Right kidney (tissue), 1 donor: ENCODE results near the gene ZNF506.
"Not testable (repeated sequence)": the region's sequence is repeated elsewhere in the genome, so short reads cannot be mapped to it uniquely, and the experiment has no call there.

Source experiments
- DNase-seq: peaks from one replicate; pipeline ENCODE4 v3.0.0-alpha.2; 2016

Gene ZNF506

DNA sequence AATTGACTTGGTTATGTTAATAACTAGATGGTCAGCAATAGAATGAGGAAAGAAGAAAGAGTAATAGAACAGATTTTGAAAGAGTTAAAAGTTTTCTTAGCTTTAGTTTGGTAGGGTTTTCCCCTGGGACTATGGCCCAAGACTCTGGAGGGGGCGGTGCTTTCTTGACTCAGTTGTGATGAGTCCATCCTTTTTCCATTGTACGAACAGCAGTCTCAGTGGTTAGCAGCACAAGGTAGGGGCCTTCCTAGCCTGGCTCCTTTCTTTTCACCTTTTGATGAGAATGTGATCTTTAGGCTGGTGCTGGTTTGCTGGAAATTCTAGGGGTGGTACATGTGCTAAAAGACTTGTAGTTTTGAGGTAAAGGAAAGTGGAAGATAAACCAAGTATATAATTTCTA is 38.8 kb downstream of the ZNF506 start:
- no peak for DNase-seq

DNA sequence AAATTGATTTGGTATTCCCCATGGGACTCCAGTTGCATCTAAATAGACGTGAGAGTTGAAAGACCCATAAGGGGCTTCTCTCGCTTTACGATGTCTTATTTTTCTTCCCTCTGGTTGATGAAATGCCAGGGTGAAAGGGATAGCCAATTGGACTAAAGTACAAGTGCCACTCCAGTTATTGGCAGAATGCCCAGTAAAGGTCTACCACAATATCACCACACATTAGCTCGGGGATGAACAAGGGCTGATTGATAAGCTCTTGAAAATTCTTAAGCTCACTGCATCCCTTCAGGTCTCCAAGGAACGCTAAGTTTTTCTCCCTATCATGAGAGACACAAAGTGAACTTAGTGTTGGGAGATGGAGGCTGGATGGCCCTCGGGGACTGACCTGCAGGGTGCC is 39.8 kb downstream of the ZNF506 start:
- not testable (repeated sequence) for DNase-seq

DNA sequence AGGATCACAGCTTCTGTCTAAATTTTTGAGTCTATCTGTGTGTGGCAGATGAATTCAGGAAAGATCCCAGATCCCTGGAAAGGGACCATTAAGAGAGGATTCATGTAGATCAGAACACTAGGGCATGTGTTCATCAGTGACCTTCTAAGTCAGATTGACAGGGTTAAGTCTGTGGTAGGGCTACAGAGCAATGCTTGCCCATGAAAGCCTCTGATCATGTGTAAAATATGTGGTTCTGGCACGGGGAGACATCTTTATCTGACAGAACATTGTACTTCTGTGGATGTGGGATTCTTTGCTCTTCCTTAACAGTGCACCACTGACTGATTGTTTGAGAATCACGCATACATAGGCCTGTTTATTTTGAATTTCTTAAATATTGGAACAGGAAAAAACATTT is 42.9 kb downstream of the ZNF506 start:
- DNase-seq = no peak

DNA sequence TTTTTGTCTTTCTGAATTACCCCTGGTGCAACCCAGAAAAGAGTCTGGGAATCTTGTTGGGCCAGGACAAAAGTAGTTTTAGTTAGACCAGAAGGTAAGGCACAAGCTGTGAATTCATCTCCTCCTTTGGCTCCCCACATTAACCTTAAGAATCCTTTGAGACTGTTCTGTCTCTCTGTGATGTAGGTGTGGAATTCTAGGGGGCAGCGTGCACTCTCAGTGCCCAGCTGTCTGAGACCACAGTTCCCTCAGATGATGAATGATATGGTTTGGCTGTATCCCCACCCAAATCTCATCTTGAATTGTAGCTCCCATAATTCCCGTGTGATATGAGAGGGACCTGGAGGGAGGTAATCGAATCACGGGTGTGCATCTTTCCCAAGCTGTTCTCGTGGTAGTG is 43.9 kb downstream of the ZNF506 start:
- no peak for DNase-seq

GRCh38 chr19:19776206-19777008 is 45.1 kb downstream of the ZNF506 start:
- peak; percentile 89 for DNase-seq

DNA sequence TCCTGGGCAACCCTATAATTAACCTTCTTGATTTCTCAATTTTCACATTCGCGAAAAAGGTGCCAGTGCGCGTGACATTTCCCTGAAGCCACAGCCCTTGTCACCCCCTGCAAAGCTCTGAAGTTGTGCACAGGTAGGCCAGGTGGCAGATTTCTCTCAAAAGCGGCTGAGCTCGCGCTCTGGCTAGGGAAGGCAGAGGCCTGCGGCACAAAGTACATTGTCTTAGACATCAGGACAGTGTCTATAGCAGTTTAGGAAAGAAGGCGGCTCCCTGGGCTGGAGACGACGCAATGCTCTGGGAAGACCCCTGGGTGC is 45.7 kb downstream of the ZNF506 start:
- DNase-seq = no peak

- DNase-seq = no peak
Measured at GRCh38 chr19:19774354-19775033, 47.1 kb downstream of the ZNF506 start.

DNA sequence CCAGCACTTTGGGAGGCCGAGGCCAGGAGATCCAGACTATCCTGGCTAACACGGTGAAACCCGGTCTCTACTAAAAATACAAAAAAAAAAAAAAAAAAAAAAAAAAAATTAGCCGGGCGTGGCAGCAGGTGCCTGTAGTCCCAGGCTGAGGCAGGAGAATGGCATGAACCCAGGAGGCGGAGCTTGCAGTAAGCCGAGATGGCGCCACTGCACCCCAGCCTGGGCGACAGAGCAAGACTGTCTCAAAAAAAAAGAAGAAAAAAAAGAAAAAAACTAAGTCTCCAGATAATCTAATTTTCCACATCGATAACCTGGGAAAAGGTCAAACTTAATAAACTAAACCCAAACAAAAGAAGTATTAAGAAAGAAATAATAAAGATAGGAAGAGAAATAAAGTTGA is 49.6 kb downstream of the ZNF506 start:
- not testable (repeated sequence) for DNase-seq

GRCh38 chr19:19769971-19770370 is 51.6 kb downstream of the ZNF506 start:
- DNase-seq = not testable (repeated sequence)

DNA sequence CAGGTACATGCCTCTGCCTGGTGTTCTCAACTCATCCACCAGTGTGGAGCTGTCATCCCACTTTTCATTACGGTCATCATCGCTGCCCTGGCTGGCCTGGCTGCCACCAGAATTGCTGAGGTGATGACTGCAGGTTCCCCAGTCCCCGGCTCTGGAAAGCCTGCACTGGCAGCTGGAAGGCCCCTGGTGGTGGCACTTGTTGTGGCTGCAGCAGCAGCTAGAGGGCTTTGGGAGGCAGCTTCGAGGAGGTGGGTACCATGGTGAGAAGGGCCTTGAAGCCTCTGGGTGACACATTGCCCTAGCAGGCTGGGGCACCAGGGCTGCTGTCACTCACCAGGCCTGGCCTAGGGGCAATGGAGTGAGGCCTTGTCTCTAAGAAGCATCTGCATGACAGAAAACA is 63.4 kb downstream of the ZNF506 start:
- no peak for DNase-seq

GRCh38 chr19:19752760-19753403 is 68.7 kb downstream of the ZNF506 start:
- no peak for DNase-seq

DNA sequence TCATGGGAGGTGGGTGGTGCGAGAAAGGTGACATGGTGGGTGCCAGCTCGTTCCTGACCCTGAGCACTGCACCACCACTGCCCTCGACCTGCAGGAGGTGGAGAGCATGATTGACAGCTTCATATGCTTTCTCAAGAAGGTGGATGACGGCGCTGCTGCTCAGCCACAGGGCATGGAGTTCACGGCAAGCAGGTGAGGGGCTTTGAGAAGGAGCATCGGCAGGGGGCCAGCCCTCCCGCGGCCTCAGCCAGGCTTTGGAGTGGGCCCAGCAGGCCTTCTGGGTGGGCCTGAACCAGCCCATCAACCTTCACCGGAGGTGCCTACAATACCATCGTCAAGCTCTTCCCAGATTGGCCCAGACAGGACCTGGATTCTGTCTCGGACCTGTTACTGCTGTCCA is 69.7 kb downstream of the ZNF506 start:
- no peak for DNase-seq

- no peak for DNase-seq
Measured at GRCh38 chr19:19750842-19751790, 70.4 kb downstream of the ZNF506 start.

- DNase-seq = no peak
Measured at GRCh38 chr19:19749908-19750841, 71.4 kb downstream of the ZNF506 start.

DNA sequence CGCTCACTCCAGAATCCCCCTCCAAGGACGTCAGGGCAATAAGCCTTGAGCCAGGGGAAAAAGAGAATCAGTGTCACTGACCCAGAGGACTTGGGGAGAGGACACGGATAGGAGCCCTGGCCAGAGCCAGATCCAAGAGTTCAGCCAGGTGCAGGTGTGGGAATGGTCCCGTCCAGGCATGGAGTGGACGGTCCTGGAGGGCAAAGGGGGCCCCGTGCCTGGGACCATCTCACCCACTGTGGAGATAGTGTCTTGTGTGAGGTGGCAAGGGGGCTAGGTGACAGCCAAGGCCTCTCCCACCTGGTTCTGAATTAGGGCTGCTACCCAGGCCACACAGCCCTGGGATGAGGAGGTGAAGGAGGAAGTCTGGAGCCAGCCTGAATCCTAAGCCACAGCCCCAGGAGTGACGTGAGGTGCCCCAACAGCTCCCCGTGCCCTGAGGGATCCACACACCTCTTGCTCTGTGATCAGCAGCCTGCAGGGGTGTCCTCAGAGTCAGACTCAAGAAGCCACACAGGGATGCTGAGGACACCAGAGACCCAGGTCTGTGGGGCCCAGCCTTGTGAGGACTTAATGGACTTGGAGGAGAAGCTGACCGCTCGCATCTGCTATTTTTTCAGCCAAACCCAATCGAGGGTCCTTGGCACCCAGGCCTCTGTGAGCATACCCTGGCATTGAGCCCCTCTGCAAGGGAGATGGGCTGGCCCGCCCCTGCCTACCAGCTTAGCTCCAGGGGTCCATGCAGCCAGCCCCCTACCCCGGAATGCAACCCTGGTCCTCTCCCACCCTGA is 72.2 kb downstream of the ZNF506 start:
- no peak for DNase-seq

DNA sequence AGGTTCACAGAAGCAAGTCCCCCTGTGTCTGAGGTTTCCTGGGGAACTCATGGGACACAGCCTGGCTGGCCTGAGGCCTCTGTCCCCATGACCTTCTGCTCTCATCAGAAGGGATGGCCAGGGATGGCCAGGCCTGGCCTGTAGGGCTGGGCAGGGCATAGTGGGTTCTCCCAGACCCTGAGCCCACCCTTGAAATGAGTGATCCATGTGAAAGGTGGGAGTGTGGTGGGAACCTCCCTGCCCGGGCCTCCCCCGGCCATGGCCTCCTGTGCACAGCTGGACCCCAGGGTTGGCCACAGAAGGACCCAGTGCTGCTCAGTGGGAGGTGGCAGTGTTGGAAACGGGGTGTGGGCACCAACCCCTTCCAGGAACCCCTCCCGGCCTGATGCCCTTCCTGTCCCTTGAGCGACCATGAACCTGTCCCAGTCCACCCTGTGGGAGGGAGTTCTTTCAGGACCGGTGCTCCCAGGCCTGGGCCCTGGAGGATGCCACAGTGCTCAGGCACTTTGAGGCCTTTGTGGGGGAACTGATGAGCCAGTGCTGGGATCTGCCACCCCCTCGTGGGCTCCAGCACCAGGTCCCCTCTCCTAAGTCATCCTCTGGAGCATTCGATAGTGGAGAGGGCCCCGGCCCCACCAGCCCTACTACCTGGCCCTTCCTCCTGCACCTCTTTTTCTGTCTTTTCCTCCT is 73.2 kb downstream of the ZNF506 start:
- no peak for DNase-seq

DNA sequence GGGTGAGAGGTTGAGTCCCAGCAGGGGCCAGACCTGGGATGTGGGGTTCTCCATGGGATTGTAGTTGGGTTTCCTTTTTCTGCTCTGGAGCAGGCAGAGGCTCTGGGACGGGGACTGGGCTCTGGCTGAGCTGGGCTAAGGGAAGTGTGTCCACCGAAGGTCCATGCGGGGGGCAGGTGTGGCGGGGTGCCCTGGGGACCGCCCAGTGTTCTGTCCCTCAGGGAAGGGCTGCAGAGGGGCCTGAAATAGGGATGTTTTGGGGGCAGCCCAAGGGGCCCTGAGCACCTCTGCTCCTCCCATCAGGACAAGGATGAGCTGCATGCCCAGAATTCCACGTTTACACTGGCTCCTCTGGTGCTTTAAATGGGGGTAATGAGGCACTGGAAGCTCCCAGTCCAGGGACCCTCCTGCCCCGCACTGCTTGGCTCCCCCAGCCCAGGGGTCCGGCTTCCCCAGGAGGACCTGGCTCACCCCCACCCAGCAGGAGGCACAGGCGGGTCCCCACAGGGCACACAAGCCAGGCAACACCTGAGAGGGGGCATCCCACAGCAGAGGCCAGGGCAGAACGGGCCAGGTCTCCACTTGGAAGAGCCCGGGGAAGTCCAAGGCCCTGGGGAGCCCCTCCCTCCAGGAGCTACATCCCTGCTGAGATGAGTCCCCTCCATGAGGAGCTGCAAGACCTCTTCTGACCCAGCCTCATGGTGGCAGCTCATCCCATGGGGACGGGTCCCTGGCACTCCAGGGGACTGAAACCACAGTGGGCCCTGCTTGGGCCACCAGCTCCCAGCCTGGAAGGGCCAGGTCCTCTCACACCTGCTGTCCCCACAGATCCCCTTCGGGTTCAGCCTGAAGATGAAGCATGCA is 74.0 kb downstream of the ZNF506 start:
- DNase-seq = no peak

DNA sequence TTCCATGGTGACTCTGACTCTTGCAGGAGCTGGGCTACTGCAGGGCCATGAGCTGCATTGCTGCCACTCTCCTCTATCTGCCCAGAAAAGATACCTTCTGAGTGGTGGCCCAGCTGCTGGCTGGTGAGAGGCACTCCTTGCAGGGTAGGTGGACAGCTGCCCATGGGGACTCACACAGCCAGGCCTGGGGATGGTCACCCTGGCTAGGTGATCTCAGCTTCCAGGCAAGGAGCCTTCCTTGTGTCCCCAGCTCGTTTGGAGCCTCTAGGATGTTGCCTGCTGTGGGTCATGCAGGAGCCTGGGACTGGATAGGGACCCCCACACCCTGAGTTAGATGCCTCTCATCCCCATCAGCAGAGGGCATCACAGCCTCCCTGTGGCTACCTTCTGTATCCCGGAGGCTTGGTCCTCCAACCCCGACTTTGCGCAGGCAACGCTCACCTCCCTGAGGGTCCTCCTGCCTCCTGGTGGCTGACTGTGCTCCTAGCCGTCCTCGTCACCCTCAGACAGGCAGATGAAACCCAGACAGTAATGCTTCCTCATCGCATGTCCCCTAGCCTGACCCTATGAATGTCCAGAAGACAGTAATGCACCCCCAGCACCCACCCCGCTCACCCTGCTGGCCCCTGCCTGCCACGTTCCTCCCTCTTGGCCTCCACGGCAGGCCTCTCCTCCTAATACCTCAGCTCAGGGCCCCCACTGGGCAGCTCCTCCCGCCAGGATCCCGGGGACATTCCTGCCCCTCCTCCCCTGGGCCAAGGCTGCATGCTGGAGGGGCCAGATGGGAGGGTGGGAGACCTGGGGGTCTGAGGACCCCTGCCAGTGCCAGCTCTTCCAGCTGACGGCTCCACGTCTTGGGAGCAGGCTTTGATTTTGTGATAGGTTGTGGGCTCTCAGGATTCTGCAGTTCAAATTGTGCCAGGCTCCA is 75.0 kb downstream of the ZNF506 start:
- no peak for DNase-seq
